HG03139 (cell line): ENCODE data around the gene HCRTR1.

Experiments used
- ATAC-seq: cut with Tn5 transposase; IDR thresholded peaks from one replicate; pipeline ENCODE4 v1.9.1; 2021; ENCODE audit not compliant: unreplicated experiment

The HCRTR1 gene

GRCh38 chr1:31596737-31597097, 20.8 kb upstream of the HCRTR1 start:
- ATAC-seq = no peak

DNA sequence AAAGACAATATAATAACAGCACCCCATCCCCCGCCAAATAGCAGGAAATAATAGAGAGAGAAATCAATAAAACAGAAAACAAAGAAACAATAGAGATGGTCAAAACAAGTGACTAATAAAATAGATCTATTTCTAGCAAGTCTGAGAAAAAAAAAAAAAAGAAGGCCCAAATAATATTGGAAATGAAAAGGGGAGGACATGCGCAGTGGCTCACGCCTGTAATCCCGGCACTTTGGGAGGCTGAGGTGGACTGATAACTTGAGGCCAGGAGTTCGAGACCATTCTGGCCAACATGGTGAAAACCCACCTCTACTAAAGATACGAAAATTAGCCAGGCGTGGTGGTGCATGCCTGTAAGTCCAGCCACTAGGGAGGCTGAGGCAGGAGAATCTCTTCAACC, 18.5 kb upstream of the HCRTR1 start:
- ATAC-seq = no peak

GRCh38 chr1:31600641-31601040, 16.8 kb upstream of the HCRTR1 start:
- ATAC-seq = no peak

DNA sequence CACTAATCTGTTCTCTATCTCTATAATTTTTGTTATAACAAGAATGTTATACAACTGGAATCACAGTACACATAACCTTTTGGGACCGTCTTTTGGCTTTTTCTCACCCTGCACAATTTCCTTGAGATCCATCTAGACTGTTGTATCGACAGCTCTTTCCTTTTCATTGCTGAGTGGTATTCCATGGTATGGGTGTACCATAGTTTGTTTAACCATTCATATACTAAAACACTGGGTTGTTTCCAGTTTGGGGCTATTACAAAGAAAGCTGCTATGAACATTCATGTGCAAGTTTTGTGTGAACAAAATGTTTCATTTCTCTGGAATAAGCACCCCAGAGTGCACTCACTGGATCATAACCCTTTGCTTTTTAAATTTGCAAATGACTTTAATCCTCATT, 15.4 kb upstream of the HCRTR1 start:
- ATAC-seq = no peak

GRCh38 chr1:31605908-31606427, 11.5 kb upstream of the HCRTR1 start:
- ATAC-seq = peak; percentile 88

GRCh38 chr1:31607360-31607759, 10.1 kb upstream of the HCRTR1 start:
- ATAC-seq = no peak

DNA sequence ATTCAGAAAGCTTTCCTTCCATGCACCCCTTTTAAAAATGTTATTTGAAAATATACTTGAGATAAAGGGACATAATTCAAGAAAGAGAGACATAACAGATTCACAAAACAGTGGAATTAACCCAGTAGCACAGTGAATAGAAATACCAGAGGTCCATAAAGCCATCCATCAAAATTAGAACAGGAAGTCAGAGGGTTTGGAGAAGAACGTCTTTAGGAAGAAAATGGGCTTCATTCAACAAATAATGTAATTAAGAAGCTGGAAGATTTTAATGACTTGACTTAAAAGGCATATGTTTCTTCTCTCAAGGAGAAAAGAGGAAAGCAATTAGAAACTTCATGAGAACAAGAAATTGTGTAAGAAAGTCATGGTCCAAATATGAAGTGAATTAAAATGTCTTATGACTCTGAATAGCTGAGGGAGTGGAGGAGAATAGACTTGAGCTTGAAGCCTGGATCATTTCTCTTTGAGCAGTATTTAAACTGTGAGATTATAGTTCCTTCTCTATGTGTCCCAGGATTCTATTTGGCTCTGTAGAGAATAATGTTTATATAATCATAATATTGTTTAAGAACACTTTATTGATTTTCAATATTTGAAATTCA, 7.9 kb upstream of the HCRTR1 start:
- no peak for ATAC-seq

DNA sequence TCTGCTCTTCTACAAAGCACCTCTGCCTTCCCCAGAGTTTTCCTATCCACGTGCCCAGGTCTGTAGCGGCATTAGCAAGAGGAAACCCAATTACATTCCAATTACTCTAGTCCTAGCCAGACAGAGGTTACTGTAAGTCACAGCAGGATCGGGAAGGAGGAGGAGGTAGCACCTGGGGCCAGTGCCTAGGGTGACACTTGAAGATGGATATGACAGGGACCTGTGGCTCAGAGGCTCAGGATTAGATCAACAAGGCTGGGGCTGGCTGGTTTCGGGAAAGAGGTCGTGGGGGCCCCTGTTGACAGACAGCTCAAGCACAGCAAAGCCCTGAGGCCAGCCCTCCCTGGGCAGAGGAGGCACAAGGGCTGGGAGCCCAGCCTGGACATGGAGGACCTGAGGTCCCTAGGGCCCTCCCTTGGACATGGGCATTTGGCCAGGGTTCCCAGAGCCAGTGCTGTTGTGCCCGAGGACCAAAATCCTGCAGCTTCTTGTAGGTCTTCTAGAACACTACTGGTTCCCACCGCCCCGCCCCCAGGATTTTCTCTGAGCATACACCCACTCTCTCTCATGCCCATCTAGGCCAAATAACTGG, 3.0 kb upstream of the HCRTR1 start:
- ATAC-seq = no peak

DNA sequence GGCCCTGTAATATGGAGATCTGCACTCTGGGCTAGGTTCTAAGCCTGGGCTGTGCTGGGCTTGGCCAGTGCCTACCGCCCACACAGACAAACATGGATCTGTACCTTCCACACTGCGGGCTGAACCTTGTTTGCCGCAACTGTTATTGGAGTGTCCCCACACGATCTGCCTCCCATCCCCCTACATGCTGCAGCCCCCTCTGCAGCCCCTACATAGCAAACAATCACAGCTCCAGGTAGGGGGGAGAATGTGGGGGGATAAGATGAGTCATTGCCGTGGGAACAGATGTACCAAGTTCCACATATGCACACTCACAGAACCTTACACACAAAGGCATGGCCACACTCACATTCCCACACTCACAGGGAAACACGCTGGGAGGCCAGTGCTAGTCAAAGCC, 2.1 kb upstream of the HCRTR1 start:
- no peak for ATAC-seq

DNA sequence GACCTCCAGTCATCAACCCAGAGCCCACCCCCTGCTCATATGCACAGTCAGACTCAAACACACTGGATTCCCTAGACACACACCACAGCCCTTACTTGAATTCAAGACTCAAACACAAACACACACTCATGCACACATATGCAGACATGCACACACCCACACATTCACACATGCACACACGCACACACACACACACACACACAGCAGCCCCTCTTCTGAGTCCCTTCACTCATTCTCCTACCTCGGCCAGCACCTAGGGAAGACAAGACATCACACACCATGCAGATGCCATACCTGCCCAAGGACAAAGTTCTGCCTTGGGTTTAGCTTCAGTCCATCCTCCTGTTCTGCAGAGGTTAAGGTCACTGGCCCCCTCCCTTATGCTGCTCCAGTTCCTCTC, 1.6 kb upstream of the HCRTR1 start:
- no peak for ATAC-seq

DNA sequence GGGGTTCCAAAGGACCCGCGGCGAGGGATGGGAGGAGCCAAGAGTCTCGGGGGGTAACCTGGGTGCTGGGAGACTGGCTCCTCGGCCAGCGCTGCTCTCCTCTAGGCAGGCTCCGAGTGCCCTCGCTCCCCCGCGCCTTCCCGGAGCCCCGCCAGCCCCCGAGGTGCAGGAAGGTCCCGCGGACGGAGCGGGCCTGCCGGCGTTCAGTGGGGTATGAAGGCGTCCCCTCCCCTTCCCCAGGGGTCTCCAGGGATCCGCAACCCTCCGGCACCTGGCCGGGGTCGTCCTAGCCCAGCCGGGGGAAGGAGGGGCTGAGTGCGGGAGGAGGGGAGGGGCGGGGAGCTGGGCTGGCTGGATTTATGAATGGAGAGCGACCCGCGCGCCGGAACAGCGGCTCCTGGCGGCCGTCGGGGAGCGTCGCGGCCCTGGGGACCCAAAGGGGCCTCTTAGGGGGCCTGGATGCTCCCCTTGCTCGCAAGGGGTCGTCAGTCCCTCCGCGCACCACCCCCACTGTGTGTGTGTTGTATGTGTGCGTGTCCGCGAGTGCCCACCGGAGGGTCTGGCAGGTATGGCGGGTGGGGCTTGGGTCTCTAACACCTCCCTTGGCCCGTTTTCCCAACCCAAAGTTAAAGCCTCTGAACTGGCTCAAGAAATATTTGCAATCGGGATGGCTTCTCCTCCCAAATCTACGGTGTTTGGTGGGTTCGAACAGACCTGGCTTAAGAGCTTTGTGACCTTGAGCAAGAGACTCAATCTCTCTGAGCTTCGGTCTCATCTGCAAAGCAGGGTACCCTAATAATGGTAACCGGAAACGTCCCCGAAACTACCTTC, 642 bp downstream of the HCRTR1 start:
- no peak for ATAC-seq

GRCh38 chr1:31618916-31619846, 1.7 kb downstream of the HCRTR1 start:
- no peak for ATAC-seq

DNA sequence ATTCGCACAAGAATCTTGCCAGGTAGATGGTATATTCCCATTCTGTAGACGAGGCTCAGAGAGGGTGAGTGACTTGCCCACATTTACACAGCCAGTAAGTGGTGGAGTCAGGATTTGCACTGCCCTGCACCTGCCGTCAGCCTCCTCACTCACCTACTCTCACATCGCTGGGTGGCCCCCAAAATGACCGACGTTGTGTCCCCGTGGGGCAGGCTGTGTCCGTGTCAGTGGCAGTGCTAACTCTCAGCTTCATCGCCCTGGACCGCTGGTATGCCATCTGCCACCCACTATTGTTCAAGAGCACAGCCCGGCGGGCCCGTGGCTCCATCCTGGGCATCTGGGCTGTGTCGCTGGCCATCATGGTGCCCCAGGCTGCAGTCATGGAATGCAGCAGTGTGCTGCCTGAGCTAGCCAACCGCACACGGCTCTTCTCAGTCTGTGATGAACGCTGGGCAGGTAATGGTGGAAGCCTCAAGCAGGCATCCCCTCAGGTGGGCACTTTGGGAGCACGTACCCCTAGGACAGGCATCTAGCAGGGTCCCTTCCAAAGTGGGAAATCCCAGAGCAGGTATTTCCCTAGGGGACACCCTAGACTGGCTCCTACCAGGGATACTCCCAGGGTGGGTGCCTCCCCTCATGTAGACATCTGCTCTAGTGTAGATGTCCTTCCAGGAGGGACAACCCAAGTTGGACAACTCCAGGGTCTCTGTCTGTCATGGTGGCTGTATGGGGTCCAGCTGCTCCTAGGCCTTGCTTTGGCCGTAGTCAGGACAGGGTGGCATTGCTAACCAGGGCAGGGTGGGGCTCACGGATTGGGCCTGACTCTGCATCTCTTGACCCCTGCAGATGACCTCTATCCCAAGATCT, 3.4 kb downstream of the HCRTR1 start:
- no peak for ATAC-seq

DNA sequence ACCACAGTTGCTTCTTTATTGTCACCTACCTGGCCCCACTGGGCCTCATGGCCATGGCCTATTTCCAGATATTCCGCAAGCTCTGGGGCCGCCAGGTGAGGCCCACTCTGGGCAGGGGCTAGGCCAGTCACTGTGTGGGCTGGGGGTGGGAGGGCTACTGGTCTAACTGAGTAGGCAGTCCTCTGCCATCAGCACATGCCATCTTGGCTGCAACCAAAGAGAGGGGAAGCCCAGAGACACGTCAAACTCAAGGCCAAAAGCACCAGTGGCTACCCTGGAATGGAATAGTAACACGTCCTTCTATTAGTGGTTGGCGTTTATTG, 4.0 kb downstream of the HCRTR1 start:
- ATAC-seq = no peak

DNA sequence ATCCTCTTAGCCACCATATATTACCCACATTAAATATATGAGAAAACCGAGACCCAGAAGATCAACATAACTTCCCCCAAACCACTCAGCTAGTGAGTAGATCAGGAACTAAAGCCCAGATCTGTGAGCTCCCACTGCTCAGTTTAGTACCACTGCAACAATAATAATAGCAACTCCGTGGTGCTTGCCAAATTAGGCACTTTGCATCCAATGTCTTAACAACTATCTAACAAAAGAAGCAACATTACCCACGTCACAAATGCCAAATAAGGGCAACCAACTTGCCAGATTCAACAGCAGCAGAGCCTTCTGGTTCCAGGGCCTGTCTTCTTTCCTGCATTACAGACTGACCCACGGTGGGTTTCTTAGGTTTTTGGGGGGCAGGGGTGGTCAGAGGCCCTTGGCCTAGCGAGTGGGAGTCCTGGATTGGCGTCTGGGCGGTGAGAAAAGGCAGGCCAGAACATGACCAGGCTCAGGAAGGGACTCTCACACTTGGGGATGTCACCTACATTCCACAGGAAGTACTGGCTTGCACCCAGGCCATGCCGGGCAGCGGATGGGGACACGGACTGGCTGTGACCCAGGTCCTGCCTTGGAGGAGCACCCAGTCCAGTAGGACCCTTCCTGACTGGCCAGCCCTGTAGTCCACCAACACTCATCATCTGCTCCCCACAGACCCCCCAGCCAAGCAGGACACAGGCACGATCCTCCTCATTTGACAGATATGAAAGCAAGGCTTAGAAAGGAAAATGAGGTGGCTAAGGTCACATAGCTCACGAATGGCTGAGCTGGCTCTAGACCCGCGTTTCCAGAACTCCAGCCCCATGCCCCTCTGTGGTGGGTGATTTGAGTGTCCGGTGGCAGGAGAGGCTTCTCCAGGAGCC, 4.6 kb downstream of the HCRTR1 start:
- no peak for ATAC-seq

GRCh38 chr1:31623365-31623764, 5.9 kb downstream of the HCRTR1 start:
- ATAC-seq = no peak

DNA sequence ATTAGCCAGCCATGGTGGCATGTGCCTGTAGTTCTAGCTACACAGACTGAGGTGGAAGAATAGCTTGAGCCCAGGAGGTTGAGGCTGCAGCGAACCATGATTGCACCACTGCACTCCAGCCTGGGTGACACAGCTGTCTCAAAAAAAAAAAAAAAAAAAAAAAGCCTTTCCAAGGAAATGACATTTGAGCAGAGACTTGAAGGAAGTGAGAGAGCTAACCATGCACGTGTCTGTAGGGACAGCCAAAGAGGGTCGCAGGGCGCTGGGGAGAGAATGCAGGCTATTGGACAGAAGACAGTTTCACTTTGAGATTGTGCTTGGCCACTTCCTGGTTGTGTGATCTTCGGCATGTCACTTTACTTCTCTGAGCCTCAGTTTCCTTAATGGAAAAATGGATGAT, 6.8 kb downstream of the HCRTR1 start:
- ATAC-seq = no peak

DNA sequence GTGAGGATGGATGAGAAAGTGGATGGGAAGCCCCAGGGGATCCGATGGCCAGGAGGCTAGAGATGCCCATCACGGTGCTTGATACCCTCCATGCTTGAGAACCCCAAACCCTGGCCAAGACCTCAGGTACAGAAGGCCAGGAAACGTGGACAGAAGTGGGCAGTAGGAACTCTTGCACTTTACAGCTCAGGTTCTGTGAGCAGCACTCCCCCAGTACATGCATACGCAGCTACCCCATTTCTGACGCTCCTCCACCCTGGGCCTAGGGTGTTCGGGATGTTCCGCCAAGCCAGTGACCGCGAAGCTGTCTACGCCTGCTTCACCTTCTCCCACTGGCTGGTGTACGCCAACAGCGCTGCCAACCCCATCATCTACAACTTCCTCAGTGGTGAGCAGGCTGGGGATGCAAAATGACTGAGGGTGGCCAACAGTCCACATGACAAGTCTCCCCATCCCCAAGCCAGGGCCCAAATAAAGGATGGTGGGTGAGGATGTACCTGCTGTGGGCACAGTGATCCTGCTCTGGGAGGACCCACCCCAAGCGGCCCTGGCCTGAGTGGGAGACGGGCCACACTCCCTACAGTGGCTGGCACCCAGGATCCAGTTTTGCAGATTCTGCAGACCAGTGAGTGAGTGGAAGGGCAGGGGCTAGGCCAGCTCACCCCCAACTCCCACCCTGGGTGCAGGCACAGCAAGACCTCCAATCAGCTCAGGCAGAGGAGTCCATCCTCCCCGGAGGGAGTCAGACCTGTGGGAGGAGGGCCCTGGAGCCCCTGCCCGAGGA, 7.4 kb downstream of the HCRTR1 start:
- no peak for ATAC-seq
